Measurements from ENCODE around the gene ENAH.

ENAH gene

GRCh38 chr1:225610539-225610938, 42.4 kb downstream of the ENAH start:
- no peak for DNase-seq (ENCODE audit: extremely low read depth, low read depth)
- no peak for TF ChIP-seq CTCF (IDR thresholded peaks at IDR 0.05; ENCODE audit: low read depth, low read length)

- DNase-seq (ENCODE audit: extremely low read depth, low read depth), result no peak
Observed at GRCh38 chr1:225608014-225608796, 44.7 kb downstream of the ENAH start.

GRCh38 chr1:225607355-225607754, 45.6 kb downstream of the ENAH start:
- DNase-seq (ENCODE audit: extremely low read depth, low read depth), result no peak
- TF ChIP-seq CTCF (IDR thresholded peaks at IDR 0.05; ENCODE audit: low read depth, low read length), result no peak

More at GRCh38 chr1:225608014-225608796, 44.7 kb downstream of the ENAH start:
- TF ChIP-seq CTCF (IDR thresholded peaks at IDR 0.05; ENCODE audit: low read depth, low read length), result no peak

GRCh38 chr1:225603538-225604354, 49.2 kb downstream of the ENAH start:
- no peak for DNase-seq (ENCODE audit: extremely low read depth, low read depth)
- TF ChIP-seq CTCF (IDR thresholded peaks at IDR 0.05; ENCODE audit: low read depth, low read length), result no peak

GRCh38 chr1:225602590-225603206, 50.2 kb downstream of the ENAH start:
- no peak for TF ChIP-seq CTCF (IDR thresholded peaks at IDR 0.05; ENCODE audit: low read depth, low read length)
- DNase-seq (ENCODE audit: extremely low read depth, low read depth), result no peak

GRCh38 chr1:225601902-225602589, 50.9 kb downstream of the ENAH start:
- TF ChIP-seq CTCF (IDR thresholded peaks at IDR 0.05; ENCODE audit: low read depth, low read length), result no peak
- DNase-seq (ENCODE audit: extremely low read depth, low read depth), result no peak

All from AG09319 (cell line).